ENCODE measurements around the gene SLC4A1AP. TPM values are rescaled to one million over a fixed set of nuclear protein-coding genes. Genes with fewer than 3 reads are reported as not detected.

SLC4A1AP gene
- total RNA-seq, 4 donors from 2014 or later = 15.4 to 27.0 (median 24.1) TPM

GRCh38 chr2:27652790-27653189 lies 10.9 kb upstream of the SLC4A1AP start:
- no peak for DNase-seq
- intact Hi-C loops (cut with DNase I) = no loop called here
- H3K27ac ChIP-seq = no peak overlapping the region
- peaks cover 0 to 6% (median 0%) of the 10 kb centered on the region in 3 donors for H3K4me1 ChIP-seq
- H3K9me3 ChIP-seq = no peaks in the 10 kb centered on the region
- 83 to 88% methylated on average over 1 of the region's 1 CpG for WGBS, 2 donors
- no peaks in the 10 kb centered on the region for H3K27me3 ChIP-seq
- TF ChIP-seq POLR2A (IDR thresholded peaks at IDR 0.05) = no peak
- H3K36me3 ChIP-seq = peaks cover 4 to 100% (median 44%) of the 10 kb centered on the region in 3 donors
- no peak overlapping the region for H3K4me3 ChIP-seq

GRCh38 chr2:27653397-27653796 lies 10.3 kb upstream of the SLC4A1AP start:
- WGBS, 2 donors = 78 to 92% methylated on average over 2 of the region's 2 CpGs
- Histone ChIP-seq H3K9me3 (no peaks in the 10 kb centered on the region), H3K27me3 (no peaks in the 10 kb centered on the region), H3K4me3 (no peak overlapping the region), H3K4me1 (peaks cover 0 to 6% (median 0%) of the 10 kb centered on the region in 3 donors), H3K27ac (no peak overlapping the region), H3K36me3 (peaks cover 0 to 100% (median 38%) of the 10 kb centered on the region in 3 donors)
- DNase-seq = no peak
- intact Hi-C loops (cut with DNase I) = no loop called here
- no peak for TF ChIP-seq POLR2A (IDR thresholded peaks at IDR 0.05)
- no peak for TF ChIP-seq CTCF (IDR thresholded peaks at IDR 0.05)

- no peak for DNase-seq
- Histone ChIP-seq H3K4me1 (peaks cover 0 to 20% (median 3%) of the 10 kb centered on the region in 3 donors), H3K36me3 (peaks cover 0 to 100% (median 35%) of the 10 kb centered on the region in 3 donors), H3K27ac (no peak overlapping the region), H3K9me3 (no peaks in the 10 kb centered on the region), H3K4me3 (no peak overlapping the region), H3K27me3 (no peaks in the 10 kb centered on the region)
- no peak for TF ChIP-seq CTCF (IDR thresholded peaks at IDR 0.05)
- TF ChIP-seq POLR2A (IDR thresholded peaks at IDR 0.05) = no peak
- intact Hi-C loops (cut with DNase I) = no loop called here
- 55 to 66% methylated on average over 7 of the region's 7 CpGs for WGBS, 2 donors
Observed at GRCh38 chr2:27655155-27655951, 8.3 kb upstream of the SLC4A1AP start.

- H3K4me3 ChIP-seq = no peak overlapping the region
- H3K27ac ChIP-seq = no peak overlapping the region
- no peaks in the 10 kb centered on the region for H3K9me3 ChIP-seq
- no peaks in the 10 kb centered on the region for H3K27me3 ChIP-seq
- peaks cover 5 to 60% (median 25%) of the 10 kb centered on the region in 3 donors for H3K36me3 ChIP-seq
- 75 to 83% methylated on average over 1 of the region's 1 CpG for WGBS, 2 donors
- DNase-seq = no peak
- TF ChIP-seq CTCF (IDR thresholded peaks at IDR 0.05) = no peak
- TF ChIP-seq POLR2A (IDR thresholded peaks at IDR 0.05) = no peak
- intact Hi-C loops (cut with DNase I) = no loop called here
- peaks cover 13 to 48% (median 28%) of the 10 kb centered on the region in 3 donors for H3K4me1 ChIP-seq
Observed at GRCh38 chr2:27661371-27661770, 2.3 kb upstream of the SLC4A1AP start.

- Histone ChIP-seq H3K4me3 (peak overlapping the region; percentile 75 to 90 (median 84)), H3K9me3 (no peaks in the 10 kb centered on the region), H3K27ac (peak overlapping the region; percentile 92 to 97 (median 94)), H3K4me1 (peaks cover 13 to 59% (median 27%) of the 10 kb centered on the region in 3 donors), H3K36me3 (peaks cover 5 to 60% (median 29%) of the 10 kb centered on the region in 3 donors), H3K27me3 (no peaks in the 10 kb centered on the region)
- no peak for TF ChIP-seq CTCF (IDR thresholded peaks at IDR 0.05)
- TF ChIP-seq POLR2A (IDR thresholded peaks at IDR 0.05) = no peak
- DNase-seq = no peak
- WGBS, 2 donors = 0 to 8% methylated on average over 6 to 13 of the region's 28 CpGs
- intact Hi-C loops (cut with DNase I) = no loop called here
Observed at GRCh38 chr2:27664154-27664574, 475 bp downstream of the SLC4A1AP start.

Data from esophagus squamous epithelium (tissue), 5 donors.